Activated naive CD4-positive, alpha-beta T cell (primary cell): Measurements from ENCODE around the gene CLMN.

ENCODE experiments used
- DNase-seq, 4 experiments: peaks; one replicate each; lab custom pipeline; 2025; lab: John Stamatoyannopoulos, UW

The CLMN gene

GRCh38 chr14:95260537-95261361 is 59.0 kb downstream of the CLMN start:
- no peak for DNase-seq

- no peak for DNase-seq
These were observed 60.7 kb downstream of the CLMN start for GRCh38 chr14:95258754-95259593.

GRCh38 chr14:95258156-95258555 is 61.6 kb downstream of the CLMN start:
- no peak for DNase-seq

GRCh38 chr14:95257521-95257920 is 62.2 kb downstream of the CLMN start:
- no peak for DNase-seq

DNA sequence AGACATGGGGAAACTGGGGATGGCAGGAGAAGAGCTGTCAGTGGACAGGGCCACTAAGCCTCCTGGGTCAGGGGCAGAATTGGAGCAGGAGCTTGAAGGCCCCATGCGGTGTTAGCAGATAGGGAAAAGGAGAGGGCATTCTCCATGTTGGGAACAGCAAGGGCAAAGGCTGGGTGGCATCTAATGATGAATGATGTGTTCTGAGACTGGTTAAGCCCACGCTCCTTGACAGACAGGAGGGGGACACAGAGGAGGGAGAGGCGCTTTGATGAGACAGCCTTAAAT is 63.0 kb downstream of the CLMN start:
- no peak for DNase-seq

DNA sequence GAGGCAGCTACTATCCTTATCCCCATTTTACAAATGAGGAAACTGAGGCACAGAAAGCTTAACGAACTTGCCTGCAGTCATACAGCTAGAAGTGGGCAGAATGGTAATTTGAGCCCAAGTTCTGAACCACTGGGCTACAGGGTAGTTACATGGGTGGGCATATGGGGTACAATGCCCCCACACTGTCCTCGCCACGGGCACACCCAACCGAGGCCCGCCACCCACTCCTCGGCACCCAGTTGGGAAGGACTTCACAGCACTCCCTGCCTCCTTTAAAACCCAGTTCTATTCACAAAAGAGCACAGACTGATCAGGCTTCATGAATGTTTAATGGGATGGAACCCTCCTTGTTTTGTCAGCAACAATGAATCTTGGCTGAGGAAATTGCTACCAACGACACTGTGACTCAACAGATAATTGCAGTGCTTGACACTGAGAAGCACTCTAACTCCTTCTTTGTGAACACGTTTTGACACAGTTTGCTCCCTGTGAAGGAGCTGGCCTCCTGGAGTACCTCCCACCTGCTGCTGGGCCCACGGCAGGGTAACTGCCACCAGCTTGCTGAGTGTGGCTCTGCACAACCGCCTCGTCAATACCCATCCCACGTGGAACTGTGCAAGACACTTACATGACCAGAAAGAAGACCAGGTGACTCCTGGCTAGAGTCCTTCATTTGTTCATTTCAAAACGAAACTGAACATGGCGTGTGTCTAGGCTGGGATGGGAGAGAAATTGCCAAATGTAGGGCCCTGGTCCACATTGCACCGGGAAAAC is 63.5 kb downstream of the CLMN start:
- no peak for DNase-seq

- no peak for DNase-seq
These were observed 64.2 kb downstream of the CLMN start for GRCh38 chr14:95255487-95255886.

DNA sequence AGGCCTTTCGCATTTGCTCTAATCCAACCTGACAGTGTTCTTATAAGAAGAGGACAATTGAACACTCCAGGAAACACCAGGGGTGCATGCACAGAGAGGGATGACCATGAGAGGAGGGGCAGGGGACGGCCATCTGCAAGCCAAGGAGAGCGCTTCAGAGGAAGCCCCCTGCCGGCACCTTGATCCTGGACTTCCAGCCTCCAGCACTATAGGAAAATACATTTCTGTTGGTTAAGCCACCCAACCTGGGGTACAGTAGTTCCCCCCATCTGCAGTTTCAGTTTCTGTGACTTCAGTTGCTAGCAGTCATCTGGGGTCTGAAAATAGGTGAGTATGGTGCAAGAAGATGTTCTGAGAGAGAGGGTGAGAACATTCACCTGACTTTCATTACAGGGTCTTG is 64.7 kb downstream of the CLMN start:
- no peak for DNase-seq

GRCh38 chr14:95254288-95254687 is 65.4 kb downstream of the CLMN start:
- DNase-seq, result no peak

- DNase-seq, result no peak
These were observed 66.6 kb downstream of the CLMN start for GRCh38 chr14:95253039-95253630.

DNA sequence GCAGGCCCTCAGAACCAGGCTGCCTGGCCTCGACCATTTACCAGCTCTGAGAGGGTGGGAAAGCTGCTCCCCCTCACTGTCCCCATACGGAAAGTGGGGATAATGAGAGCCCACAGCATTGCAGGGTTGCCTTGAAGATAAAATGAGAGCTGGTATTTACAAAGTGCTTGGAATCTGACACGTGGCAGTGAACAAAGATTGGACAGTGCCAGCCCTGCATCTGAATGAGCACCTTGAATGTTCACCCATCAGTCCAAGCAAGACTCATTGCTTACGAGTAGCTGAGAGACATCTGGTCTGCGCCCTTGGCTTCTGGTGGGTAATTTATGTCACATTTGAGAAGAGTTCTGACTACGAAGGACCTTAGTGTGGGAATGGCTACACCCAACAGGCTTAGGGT is 67.5 kb downstream of the CLMN start:
- no peak for DNase-seq

GRCh38 chr14:95250936-95251335 is 68.8 kb downstream of the CLMN start:
- DNase-seq, result no peak

- DNase-seq, result no peak
These were observed 69.5 kb downstream of the CLMN start for GRCh38 chr14:95250140-95250769.

- no peak for DNase-seq
These were observed 71.3 kb downstream of the CLMN start for GRCh38 chr14:95248432-95248831.

GRCh38 chr14:95246870-95247269 is 72.8 kb downstream of the CLMN start:
- DNase-seq, result no peak

DNA sequence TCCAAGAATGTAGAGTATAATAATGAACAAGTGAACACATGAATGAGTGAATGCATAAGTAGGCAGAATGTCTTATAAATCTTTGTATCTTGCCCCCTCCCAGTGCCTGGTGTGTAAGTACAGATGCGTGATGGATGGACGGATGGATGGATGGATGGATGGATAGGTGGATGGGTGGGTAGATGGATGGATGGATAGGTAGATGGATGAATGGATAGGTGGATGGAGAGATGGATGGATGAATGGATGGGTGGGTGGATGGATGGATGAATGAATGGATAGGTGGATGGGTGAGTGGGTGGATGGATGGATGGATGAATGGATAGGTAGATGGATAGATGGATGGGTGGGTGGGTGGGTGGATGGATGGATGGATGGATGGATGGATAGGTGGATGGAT is 74.4 kb downstream of the CLMN start:
- no peak for DNase-seq

DNA sequence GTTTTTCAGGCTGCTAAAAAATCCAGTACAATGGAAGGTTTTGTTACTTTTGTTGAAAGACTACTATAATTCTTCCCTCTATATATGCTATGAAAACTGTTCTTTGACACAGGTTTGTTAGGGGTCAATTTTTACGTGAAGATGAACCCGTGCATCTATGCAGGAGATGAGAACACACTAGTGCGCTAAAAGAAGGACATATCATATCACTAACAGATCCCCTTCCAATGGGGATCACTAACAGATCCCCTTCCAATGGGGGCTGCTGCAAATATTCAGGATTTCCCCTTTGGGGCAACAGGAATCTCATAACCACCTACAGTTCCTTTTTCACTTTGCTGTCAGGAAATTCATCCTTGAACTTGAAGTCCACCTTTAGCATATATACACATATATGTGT is 75.1 kb downstream of the CLMN start:
- no peak for DNase-seq

DNA sequence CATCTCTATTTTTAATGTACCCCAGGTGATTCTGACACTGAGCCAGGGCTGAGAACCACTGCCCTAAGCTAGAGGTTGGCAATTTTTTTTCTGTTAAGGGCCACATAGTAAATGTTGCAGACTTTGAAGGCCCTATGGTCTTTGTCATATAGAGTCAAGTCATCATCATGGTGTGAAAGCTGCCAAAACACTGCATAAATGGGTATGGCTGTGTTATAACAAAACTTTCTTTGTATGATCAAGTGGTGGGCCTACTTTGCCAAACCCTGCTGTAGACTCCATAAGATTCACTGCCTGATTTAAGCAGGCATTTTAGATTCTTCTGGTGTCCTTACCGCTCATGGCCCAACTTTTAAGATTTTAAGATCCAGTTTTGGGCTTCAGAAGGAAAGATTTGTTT is 76.8 kb downstream of the CLMN start:
- DNase-seq, result no peak

DNA sequence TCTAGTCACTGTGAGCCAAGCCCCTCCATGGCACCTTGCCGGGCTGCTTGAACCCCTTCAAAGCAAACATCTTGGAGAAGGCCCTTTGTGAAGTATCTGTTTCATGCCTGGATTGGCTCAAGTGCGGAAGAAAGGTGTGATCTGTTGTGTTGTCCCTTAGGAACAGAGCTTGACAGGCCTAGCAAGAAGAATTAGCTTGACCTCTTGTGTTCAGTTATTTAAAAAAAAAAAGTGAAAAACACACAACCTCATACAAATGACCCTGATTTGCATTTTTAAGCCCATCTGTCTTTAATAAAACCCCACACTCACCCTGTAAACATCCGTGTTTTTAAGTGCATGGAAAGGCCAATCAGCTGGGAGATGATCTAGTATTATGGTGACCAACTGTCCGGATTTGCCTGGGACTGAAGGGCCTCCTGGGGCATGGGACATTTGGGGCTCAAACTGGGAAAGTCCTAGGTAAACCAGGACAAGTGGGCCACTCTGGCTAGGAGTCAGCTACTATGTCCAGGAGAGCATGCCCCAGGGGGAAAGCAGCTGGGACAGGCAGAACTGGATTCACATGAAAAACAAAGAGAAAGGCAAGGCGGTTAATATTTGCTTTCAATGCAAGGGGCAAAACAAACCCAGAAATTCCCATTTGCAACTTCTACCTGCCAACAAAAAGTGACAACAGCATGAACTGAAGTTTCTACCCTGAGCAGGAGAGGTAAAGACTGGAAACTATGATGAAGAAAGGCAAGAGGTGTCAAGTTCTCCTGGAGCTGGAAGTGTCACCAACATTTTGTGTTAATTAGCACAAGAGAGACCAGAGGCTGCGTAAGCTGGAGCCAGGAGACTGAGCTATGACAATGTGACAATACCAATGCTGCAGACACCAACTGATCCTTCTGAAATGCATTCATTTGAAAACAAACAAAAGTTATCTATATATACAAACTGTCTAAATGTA is 78.6 kb downstream of the CLMN start:
- DNase-seq, result no peak

GRCh38 chr14:95238487-95239298 is 81.0 kb downstream of the CLMN start:
- no peak for DNase-seq
